Testis (tissue), 3 donors: ENCODE measurements around the gene CEP63. TPM values are rescaled to one million over a fixed set of nuclear protein-coding genes. Genes with fewer than 3 reads are reported as not detected.

Source experiments
- DNase-seq: peaks from one replicate; pipeline ENCODE4 v3.0.0-alpha.2; 2019
- H3K27ac ChIP-seq, 2 donors: fragments of 200-600 bp; sonication (generic); one replicate each; pipeline ENCODE4 v1.5.1; 2019
- H3K27me3 ChIP-seq: fragments of 200-600 bp; sonication (generic); one replicate; pipeline ENCODE4 v1.5.1; 2019
- H3K36me3 ChIP-seq: fragments of 200-600 bp; sonication (generic); one replicate; pipeline ENCODE4 v1.5.1; 2017; ENCODE audit warnings: low read depth; ENCODE audit errors: missing control alignments
- H3K4me1 ChIP-seq: fragments of 200-600 bp; sonication (generic); one replicate; pipeline ENCODE4 v1.5.1; 2019
- H3K4me3 ChIP-seq, 2 donors: fragments of 200-600 bp; sonication (generic); one replicate each; pipeline ENCODE4 v1.5.1; 2017 to 2019
- H3K9me3 ChIP-seq: fragments of 200-600 bp; sonication (generic); one replicate; pipeline ENCODE4 v1.5.1; 2017
- POLR2A ChIP-seq: fragments of 450-650 bp; IDR thresholded peaks from one replicate; pipeline ENCODE4 v1.6.1; 2017; ENCODE audit warnings: antibody characterized with exemption, mild to moderate bottlenecking, moderate library complexity
- WGBS, 2 donors: methylation state at CpG; one replicate each; pipeline ENCODE4 v1.1.5; 2018; 5-methylcytosine and 5-hydroxymethylcytosine counted together
- intact Hi-C: fragments of 100-400 bp; cut with DNase I; formaldehyde crosslinking; loops from one replicate; pipeline ENCODE4 v1.15.1; 2023; ENCODE audit warnings: low total_unique reads
- polyA plus RNA-seq: library from polyadenylated mRNA; stranded (reverse); fragments of 350-450 nt; fragmentation: Illumina TruSeq; extraction: RNeasy Lipid Tissue Mini Kit (QIAGEN cat#74804); gene quantifications from one replicate; pipeline ENCODE4 v1.2.3, GENCODE V29; 2014; ENCODE audit warnings: low read depth, low replicate concordance; ENCODE audit not compliant: insufficient read depth
- total RNA-seq, 2 donors: library from RNA; depleted of rRNA; stranded (reverse); fragments of >200 nt; gene quantifications; one replicate each; pipeline ENCODE4 v1.2.3, GENCODE V29; 2016
- TF ChIP-seq, protein P1 (sequence below), 3 experiments: fragments of 450-650 bp in 2 of 3; fragments of 200-600 bp in 1 of 3; sonication (generic) in 1 of 3; IDR thresholded peaks; one replicate each; pipeline ENCODE4 v1.5.1; 2016 to 2019; ENCODE audit warnings: antibody characterized with exemption in 3 of 3, mild to moderate bottlenecking in 2 of 3, moderate library complexity in 1 of 3

The CEP63 gene
- total and polyA plus RNA-seq, 3 donors from 2014 or later = 42.3 to 74.5 (median 45.5) TPM

GRCh38 chr3:134471521-134472193 lies 14.2 kb upstream of the CEP63 start:
- H3K36me3 ChIP-seq = no peaks in the 10 kb centered on the region
- H3K27me3 ChIP-seq = no peaks in the 10 kb centered on the region
- no peak for TF ChIP-seq POLR2A
- TF ChIP-seq, protein P1, sequence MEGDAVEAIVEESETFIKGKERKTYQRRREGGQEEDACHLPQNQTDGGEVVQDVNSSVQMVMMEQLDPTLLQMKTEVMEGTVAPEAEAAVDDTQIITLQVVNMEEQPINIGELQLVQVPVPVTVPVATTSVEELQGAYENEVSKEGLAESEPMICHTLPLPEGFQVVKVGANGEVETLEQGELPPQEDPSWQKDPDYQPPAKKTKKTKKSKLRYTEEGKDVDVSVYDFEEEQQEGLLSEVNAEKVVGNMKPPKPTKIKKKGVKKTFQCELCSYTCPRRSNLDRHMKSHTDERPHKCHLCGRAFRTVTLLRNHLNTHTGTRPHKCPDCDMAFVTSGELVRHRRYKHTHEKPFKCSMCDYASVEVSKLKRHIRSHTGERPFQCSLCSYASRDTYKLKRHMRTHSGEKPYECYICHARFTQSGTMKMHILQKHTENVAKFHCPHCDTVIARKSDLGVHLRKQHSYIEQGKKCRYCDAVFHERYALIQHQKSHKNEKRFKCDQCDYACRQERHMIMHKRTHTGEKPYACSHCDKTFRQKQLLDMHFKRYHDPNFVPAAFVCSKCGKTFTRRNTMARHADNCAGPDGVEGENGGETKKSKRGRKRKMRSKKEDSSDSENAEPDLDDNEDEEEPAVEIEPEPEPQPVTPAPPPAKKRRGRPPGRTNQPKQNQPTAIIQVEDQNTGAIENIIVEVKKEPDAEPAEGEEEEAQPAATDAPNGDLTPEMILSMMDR (IDR thresholded peaks at IDR 0.05) = no peak
- H3K27ac ChIP-seq = no peak overlapping the region
- no peak overlapping the region for H3K4me3 ChIP-seq
- intact Hi-C loops = loop anchor here (5.0 to 10.0 kb wide), 2 partner anchors 159 to 257 kb away; no protein-coding TSS in a partner anchor
- no peak for DNase-seq
- WGBS, 2 donors = 84 to 93% methylated on average over 7 to 8 of the region's 8 CpGs
- H3K9me3 ChIP-seq = no peaks in the 10 kb centered on the region
- no peaks in the 10 kb centered on the region for H3K4me1 ChIP-seq

GRCh38 chr3:134472831-134473230 lies 13.0 kb upstream of the CEP63 start:
- Histone ChIP-seq H3K27ac (no peak overlapping the region), H3K9me3 (no peaks in the 10 kb centered on the region), H3K27me3 (no peaks in the 10 kb centered on the region), H3K4me1 (no peaks in the 10 kb centered on the region), H3K36me3 (no peaks in the 10 kb centered on the region), H3K4me3 (no peak overlapping the region)
- WGBS, 2 donors = 97 to 98% methylated on average over 6 of the region's 6 CpGs
- intact Hi-C loops = loop anchor here (5.0 to 10.0 kb wide), 2 partner anchors 161 to 258 kb away; no protein-coding TSS in a partner anchor
- no peak for DNase-seq
- TF ChIP-seq, protein P1 (IDR thresholded peaks at IDR 0.05) = no peak
- no peak for TF ChIP-seq POLR2A

- peak; percentile 91 for DNase-seq
- no peak overlapping the region for H3K27ac ChIP-seq
- no peaks in the 10 kb centered on the region for H3K27me3 ChIP-seq
- TF ChIP-seq, protein P1 (IDR thresholded peaks at IDR 0.05) = peak; percentile 83 to 91 (median 87)
- no peak for TF ChIP-seq POLR2A
- H3K9me3 ChIP-seq = no peaks in the 10 kb centered on the region
- H3K4me1 ChIP-seq = no peaks in the 10 kb centered on the region
- H3K4me3 ChIP-seq = no peak overlapping the region
- intact Hi-C loops = loop anchor here (5.0 to 10.0 kb wide), 2 partner anchors 162 to 259 kb away; no protein-coding TSS in a partner anchor
- no peaks in the 10 kb centered on the region for H3K36me3 ChIP-seq
- 31 to 34% methylated on average over 9 of the region's 9 CpGs for WGBS, 2 donors
Observed at GRCh38 chr3:134473868-134474546, 11.8 kb upstream of the CEP63 start.

- 83 to 90% methylated on average over 5 of the region's 5 CpGs for WGBS, 2 donors
- H3K4me3 ChIP-seq = no peak overlapping the region
- no peak overlapping the region for H3K27ac ChIP-seq
- H3K9me3 ChIP-seq = no peaks in the 10 kb centered on the region
- no peaks in the 10 kb centered on the region for H3K27me3 ChIP-seq
- no peaks in the 10 kb centered on the region for H3K4me1 ChIP-seq
- TF ChIP-seq POLR2A = no peak
- TF ChIP-seq, protein P1 (IDR thresholded peaks at IDR 0.05) = no peak
- H3K36me3 ChIP-seq = no peaks in the 10 kb centered on the region
- intact Hi-C loops = loop anchor here (5.0 to 10.0 kb wide), 2 partner anchors 163 to 260 kb away; no protein-coding TSS in a partner anchor
- DNase-seq = no peak
Observed at GRCh38 chr3:134474956-134475355, 10.9 kb upstream of the CEP63 start.
